ENCODE data around the gene FAM161B.
"Not testable (repeated sequence)": the region's sequence is repeated elsewhere in the genome, so short reads cannot be mapped to it uniquely, and the experiment has no call there.

FAM161B gene

GRCh38 chr14:73991092-73991491, 41.2 kb upstream of the FAM161B start:
- DNase-seq (ENCODE audit: low read depth), result peak; percentile 20
- H3K4me3 ChIP-seq (ENCODE audit: low read depth, low read length), result no peak overlapping the region
- TF ChIP-seq CTCF (conservative IDR thresholded peaks at IDR 0.05; ENCODE audit: low read depth, low read length), result no peak

DNA sequence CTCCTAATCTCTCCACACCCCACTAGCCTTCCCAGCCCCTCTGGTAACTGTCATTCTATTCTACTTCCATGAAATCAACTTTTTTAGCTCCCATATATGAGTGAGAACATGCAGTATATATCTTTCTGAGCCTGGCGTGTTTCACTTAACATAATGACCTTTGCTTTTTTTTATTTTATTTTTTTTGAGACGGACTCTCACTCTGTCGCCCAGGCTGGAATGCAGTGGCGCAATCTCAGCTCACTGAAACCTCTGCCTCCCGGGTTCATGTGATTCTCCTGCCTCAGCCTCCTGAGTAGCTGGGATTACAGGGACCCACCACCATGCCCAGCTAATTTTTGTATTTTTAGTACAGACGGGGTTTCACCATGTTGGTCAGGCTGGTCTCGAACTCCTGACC, 38.8 kb upstream of the FAM161B start:
- not testable (repeated sequence) for H3K4me3 ChIP-seq (ENCODE audit: low read depth, low read length)
- DNase-seq (ENCODE audit: low read depth), result peak; percentile 40

DNA sequence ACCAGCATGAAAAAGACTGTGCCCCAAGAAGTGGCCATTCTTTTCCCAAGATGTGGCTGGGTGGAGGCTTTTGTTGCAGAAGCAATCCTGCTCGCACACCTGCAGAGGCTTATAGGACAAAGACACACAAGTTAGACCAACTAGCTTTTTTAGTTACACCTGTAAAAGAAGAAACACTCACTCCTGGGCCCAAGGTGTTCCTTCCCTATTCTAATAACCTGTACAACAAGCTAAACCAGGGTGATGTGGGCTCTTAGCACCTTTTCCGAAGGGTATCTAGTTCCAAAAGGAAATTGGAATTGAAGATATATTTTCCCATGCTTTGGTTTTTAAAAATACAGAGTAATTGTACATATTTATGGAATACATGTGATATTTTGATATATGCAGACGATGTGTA, 38.2 kb upstream of the FAM161B start:
- TF ChIP-seq CTCF (conservative IDR thresholded peaks at IDR 0.05; ENCODE audit: low read depth, low read length), result no peak
- no peak for DNase-seq (ENCODE audit: low read depth)
- H3K4me3 ChIP-seq (ENCODE audit: low read depth, low read length), result no peak overlapping the region

- no peak for TF ChIP-seq CTCF (conservative IDR thresholded peaks at IDR 0.05; ENCODE audit: low read depth, low read length)
- peak; percentile 85 for DNase-seq (ENCODE audit: low read depth)
- H3K4me3 ChIP-seq (ENCODE audit: low read depth, low read length), result no peak overlapping the region
Measured at GRCh38 chr14:73977896-73978295, 28.0 kb upstream of the FAM161B start.

- H3K4me3 ChIP-seq (ENCODE audit: low read depth, low read length), result no peak overlapping the region
- TF ChIP-seq CTCF (conservative IDR thresholded peaks at IDR 0.05; ENCODE audit: low read depth, low read length), result no peak
- DNase-seq (ENCODE audit: low read depth), result no peak
Measured at GRCh38 chr14:73976125-73976524, 26.2 kb upstream of the FAM161B start.

GRCh38 chr14:73973497-73973896, 23.6 kb upstream of the FAM161B start:
- no peak overlapping the region for H3K4me3 ChIP-seq (ENCODE audit: low read depth, low read length)
- TF ChIP-seq CTCF (conservative IDR thresholded peaks at IDR 0.05; ENCODE audit: low read depth, low read length), result no peak
- DNase-seq (ENCODE audit: low read depth), result no peak

DNA sequence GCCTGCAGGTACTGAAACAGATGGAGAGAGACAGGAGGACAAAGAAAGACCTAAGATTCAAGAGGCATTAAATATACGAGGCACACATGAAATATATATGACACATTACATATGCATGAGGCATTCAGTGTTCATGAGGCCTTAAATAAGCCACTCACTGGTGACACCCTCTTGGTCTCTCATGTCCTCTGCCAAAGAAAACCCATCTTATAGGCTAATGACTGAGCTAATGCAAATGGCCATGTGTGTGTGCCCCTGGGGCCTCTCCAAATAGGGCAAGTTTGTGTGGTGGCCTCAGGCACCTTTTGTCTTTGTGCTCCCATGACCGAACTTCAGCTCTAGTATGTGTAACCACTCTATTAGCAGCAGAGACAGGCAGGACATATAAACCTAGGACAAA, 19.0 kb upstream of the FAM161B start:
- no peak overlapping the region for H3K4me3 ChIP-seq (ENCODE audit: low read depth, low read length)
- DNase-seq (ENCODE audit: low read depth), result no peak
- no peak for TF ChIP-seq CTCF (conservative IDR thresholded peaks at IDR 0.05; ENCODE audit: low read depth, low read length)

- TF ChIP-seq CTCF (conservative IDR thresholded peaks at IDR 0.05; ENCODE audit: low read depth, low read length), result no peak
- DNase-seq (ENCODE audit: low read depth), result no peak
- H3K4me3 ChIP-seq (ENCODE audit: low read depth, low read length), result no peak overlapping the region
Measured at GRCh38 chr14:73965216-73965615, 15.3 kb upstream of the FAM161B start.
